ENCODE data around the gene TOPORS.

TOPORS gene

DNA sequence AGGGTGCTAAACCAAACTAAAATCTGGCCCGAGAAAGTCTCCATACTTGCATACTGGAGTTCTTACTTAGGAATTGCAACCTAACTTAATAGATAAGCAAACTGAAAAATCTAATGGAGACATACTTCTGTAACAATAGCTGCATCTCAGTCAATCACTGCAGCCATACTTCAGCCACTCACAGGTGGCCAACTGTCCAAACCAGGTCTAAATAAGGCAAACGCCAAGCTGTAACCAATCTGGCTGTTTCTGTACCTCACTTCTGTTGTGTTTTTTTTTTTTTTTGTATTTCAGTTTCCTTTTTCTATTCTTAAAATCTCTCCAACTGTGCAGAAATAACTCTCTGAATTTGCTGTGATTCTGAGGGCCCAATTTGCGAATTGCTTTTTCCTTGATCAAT lies 24.9 kb upstream of the TOPORS start:
- Mint-ChIP-seq H3K4me3 (no peak overlapping the region), H3K36me3 (no peaks in the 10 kb centered on the region), H3K9me3 (no peaks in the 10 kb centered on the region), H3K27me3 (peaks cover 2% of the 10 kb centered on the region), H3K27ac (no peak overlapping the region), H3K4me1 (peaks cover under 1% of the 10 kb centered on the region)
- no peak for DNase-seq (ENCODE audit: low spot score in 2 of 2)
- no peak for ATAC-seq (ENCODE audit: low read depth)

DNA sequence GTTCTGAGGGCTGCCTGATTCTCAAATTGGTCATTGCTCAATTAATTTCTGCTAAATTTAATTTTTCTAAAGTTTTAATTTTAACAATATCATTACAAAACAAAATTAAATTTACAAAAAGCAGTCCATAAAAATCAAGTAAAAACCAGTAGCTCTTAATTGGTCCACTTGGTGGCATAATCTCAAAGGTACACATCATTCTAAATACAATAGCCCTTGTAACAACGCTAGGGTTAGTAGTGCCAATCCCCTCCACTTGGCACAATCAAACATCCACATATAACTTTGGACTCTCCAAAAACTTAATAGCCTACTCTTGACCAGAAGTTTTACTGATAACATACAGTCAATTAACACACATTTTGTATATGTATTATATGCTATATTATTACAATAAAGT lies 22.5 kb upstream of the TOPORS start:
- DNase-seq (ENCODE audit: low spot score in 2 of 2) (no peak), ATAC-seq (ENCODE audit: low read depth) (no peak)
- Mint-ChIP-seq H3K4me3 (no peak overlapping the region), H3K9me3 (no peaks in the 10 kb centered on the region), H3K27me3 (no peaks in the 10 kb centered on the region), H3K27ac (no peak overlapping the region), H3K36me3 (peaks cover 4% of the 10 kb centered on the region), H3K4me1 (peaks cover 11% of the 10 kb centered on the region)

DNA sequence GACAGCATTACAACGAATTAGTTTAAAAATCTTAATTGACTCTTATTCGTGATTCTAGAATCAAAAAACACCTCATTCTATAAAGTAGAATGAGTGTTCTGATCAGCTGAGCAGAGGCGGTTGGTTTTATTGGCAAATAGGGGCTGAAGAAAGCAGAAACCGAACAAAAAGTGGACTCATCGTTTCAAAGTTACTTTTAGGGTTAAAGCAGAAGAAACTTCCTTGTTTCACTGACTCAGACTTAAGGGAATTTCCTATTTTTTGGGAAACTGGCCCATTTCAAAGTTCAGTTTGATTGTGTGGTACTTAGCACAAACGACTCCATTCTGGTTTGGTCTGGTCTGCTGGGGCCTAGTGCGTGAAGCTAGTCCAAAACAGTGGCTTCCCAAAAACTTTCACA lies 21.4 kb upstream of the TOPORS start:
- H3K27ac Mint-ChIP-seq, result no peak overlapping the region
- DNase-seq (ENCODE audit: low spot score in 2 of 2) (no peak), ATAC-seq (ENCODE audit: low read depth) (no peak)
- H3K36me3 Mint-ChIP-seq, result peaks cover 4% of the 10 kb centered on the region
- no peaks in the 10 kb centered on the region for H3K27me3 Mint-ChIP-seq
- peaks cover 12% of the 10 kb centered on the region for H3K4me1 Mint-ChIP-seq
- H3K9me3 Mint-ChIP-seq, result no peaks in the 10 kb centered on the region
- H3K4me3 Mint-ChIP-seq, result no peak overlapping the region

DNA sequence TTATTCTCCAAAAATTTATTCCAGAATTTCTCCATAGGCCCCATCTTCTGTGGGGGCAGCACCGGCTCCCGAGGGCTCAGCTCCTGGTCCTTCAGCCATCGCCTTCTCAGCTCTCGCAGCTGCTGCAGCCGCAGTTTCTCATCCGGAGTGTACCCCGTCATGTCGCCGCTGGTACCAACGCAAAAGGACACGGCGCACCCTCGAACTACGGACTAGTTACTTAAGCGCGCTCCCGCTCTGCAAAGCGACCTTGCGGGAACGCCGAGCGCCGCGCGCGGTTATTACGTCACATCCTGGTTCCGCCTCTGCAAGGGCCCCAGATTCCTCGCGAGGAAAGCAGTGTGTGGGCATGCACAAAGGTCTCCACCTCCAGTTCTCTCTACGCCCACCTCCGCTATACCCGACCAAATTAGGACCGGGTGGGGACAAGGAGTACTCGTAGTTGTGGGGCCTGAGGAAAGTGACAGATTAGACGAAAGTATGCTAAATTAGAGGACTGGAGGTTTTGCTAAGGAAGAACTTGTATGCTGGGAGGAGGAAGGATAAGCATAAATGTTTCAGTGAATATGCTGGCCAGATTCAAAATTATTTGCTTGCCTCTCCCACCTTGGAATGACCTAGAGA lies 20.6 kb upstream of the TOPORS start, which contains the start of gene NDUFB6:
Gene NDUFB6, minus strand, starts transcription at position 260 of the 624 bp plus-strand sequence. Its CDS starts 99 bp downstream, at position 161.
- Mint-ChIP-seq H3K4me3 (peak within 1 kb of the TSS; percentile 98), H3K27me3 (no peaks in the 10 kb centered on the region), H3K4me1 (peaks cover 13% of the 10 kb centered on the region), H3K36me3 (peaks cover 7% of the 10 kb centered on the region), H3K27ac (peak within 1 kb of the TSS; percentile 93), H3K9me3 (no peaks in the 10 kb centered on the region)
- ATAC-seq (ENCODE audit: low read depth), result peak; percentile 84
- DNase-seq (ENCODE audit: low spot score in 2 of 2), result peak; percentile 89 to 94

DNA sequence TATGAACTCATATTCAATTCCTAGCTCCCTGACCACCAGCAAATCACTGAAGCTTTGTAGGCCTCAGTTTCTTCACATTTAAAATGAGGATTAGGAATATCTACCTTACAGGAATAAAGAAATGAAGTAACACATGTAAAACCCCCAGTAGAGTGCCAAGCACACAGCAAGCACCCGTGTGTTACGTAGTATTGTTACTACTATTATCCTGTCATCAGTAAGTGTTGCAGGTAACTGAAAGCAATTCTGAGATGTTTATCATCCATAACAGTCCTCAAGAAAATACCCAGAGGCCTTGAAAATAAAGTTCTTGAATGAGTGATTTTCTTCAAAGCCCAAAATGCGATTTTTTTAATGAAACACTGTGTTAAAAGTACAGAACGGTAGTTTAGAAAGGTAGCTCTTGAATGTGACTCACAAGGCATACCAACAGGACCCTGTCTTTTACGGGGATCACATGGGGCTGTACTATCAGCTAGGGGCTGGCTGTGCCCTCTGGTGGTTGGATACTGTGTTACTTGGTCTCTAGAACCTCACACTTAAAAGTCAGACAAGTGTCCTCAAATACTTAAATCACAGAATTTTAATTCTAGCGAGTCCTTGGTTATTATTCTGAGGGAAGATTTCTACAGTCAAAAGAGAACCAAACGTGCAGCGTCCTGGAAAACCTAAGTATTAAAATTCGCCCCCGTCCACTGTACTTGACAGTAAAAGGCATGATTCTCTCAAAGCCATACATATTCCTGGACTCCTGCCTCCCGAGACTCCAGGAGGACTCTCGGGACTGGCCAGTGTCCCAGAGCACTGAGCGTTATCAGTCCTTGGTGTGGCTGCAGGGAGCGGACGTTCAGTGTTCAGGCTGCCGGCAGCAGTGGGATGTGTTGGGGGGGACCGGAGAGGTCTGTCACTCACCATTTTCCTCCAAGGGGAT lies 19.8 kb upstream of the TOPORS start:
- ATAC-seq (ENCODE audit: low read depth), result peak; percentile 82
- Mint-ChIP-seq H3K36me3 (peaks cover 12% of the 10 kb centered on the region), H3K4me1 (peaks cover 14% of the 10 kb centered on the region), H3K4me3 (peak overlapping the region; percentile 98), H3K9me3 (no peaks in the 10 kb centered on the region), H3K27ac (peak overlapping the region; percentile 93), H3K27me3 (no peaks in the 10 kb centered on the region)
- peak; percentile 44 to 70 for DNase-seq (ENCODE audit: low spot score in 2 of 2)

DNA sequence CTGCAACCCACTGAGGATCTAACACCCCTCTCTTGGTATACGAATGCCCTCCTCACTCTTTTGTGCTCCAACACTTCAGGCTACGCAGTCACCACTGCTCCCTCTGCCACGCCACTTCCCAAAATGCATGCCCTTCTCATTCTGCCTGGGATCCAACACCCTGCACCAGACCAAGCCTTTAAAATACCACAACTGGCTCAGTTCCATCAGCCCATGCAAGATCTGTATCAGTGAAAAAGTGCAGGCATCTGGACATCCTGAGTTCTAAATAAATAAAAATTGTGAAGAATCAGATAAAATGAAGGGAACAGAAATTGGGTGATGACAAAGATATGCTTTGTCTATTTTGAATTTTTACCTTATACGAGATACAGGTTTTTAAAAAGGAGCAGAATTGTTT lies 17.9 kb upstream of the TOPORS start:
- ATAC-seq (ENCODE audit: low read depth) (no peak), DNase-seq (ENCODE audit: low spot score in 2 of 2) (no peak)
- H3K9me3 Mint-ChIP-seq, result no peaks in the 10 kb centered on the region
- H3K36me3 Mint-ChIP-seq, result peaks cover 20% of the 10 kb centered on the region
- H3K27ac Mint-ChIP-seq, result no peak overlapping the region
- H3K4me3 Mint-ChIP-seq, result no peak overlapping the region
- H3K4me1 Mint-ChIP-seq, result peaks cover 14% of the 10 kb centered on the region
- H3K27me3 Mint-ChIP-seq, result no peaks in the 10 kb centered on the region

DNA sequence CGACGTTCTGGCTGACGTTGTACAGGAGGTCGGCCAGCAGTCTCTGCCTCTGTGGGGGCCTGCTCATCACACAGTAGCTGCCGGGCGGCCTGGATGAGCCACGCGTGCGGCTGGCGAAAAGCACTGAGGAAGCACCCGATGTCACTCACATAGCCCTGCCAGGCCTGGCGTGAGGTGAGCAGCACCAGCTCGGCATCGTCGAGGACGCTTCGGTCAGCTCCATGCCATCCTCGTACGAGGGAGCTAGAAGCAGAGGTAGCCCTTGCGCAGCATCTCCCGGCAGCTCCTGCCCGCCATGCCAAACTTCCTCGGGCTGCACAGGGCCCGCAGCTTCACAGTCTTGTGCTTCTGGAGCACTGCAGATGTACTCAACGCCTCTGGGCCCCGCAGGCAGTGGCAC lies 14.4 kb upstream of the TOPORS start:
- peaks cover 16% of the 10 kb centered on the region for H3K4me1 Mint-ChIP-seq
- H3K27me3 Mint-ChIP-seq, result no peaks in the 10 kb centered on the region
- no peak overlapping the region for H3K4me3 Mint-ChIP-seq
- peaks cover 28% of the 10 kb centered on the region for H3K36me3 Mint-ChIP-seq
- no peak overlapping the region for H3K27ac Mint-ChIP-seq
- ATAC-seq (ENCODE audit: low read depth) (no peak), DNase-seq (ENCODE audit: low spot score in 2 of 2) (no peak)
- H3K9me3 Mint-ChIP-seq, result no peaks in the 10 kb centered on the region

DNA sequence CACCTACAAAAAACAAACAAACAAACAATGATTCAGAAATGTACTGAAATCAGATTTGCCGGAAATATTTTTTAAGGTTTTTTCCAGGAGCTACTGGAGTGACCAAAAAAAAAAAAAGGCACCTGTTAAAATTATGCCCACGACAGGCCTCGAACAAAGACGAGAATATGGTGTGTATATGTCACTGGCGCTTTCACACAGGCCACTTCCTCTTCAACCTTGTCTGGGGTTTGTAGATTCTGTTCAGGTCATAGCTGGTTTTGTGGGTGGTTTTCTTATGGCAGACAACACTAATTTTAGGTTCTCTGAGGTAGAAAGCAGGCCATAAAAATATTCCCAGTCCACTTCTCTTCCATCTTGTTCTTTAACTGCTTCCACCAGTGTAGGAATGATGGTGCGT lies 13.6 kb upstream of the TOPORS start:
- H3K27me3 Mint-ChIP-seq, result no peaks in the 10 kb centered on the region
- H3K36me3 Mint-ChIP-seq, result peaks cover 29% of the 10 kb centered on the region
- H3K4me3 Mint-ChIP-seq, result no peak overlapping the region
- ATAC-seq (ENCODE audit: low read depth), result no peak
- DNase-seq (ENCODE audit: low spot score in 2 of 2), result no peak
- H3K9me3 Mint-ChIP-seq, result no peaks in the 10 kb centered on the region
- peaks cover 18% of the 10 kb centered on the region for H3K4me1 Mint-ChIP-seq
- H3K27ac Mint-ChIP-seq, result no peak overlapping the region

DNA sequence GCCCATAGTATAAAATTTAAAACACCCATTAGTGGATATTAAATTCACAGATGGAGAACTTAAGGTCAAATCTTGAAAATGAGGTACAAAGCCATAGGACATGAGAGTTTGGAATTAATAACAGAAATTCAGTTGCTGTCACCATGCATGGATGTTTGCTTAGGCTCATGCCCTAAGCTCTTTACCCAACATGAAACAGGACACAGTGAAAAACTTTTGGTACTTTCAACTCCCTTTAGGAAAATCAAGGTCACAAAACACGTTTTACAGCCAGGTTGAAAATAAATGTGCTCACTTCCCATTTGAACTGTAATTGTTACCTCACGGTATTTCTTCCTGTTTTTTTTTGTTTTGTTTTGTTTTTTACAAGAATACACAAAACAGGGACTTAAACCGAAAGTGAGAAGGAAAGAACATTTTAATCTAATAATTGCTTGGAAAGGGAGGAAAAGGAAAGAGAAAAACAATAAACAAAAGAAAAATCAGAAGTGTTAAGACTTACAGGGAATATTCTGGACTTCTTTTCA lies 6.1 kb upstream of the TOPORS start:
- Mint-ChIP-seq H3K9me3 (no peaks in the 10 kb centered on the region), H3K36me3 (peaks cover 3% of the 10 kb centered on the region), H3K27me3 (no peaks in the 10 kb centered on the region), H3K27ac (peak overlapping the region; percentile 43), H3K4me3 (peak overlapping the region; percentile 33), H3K4me1 (peaks cover 23% of the 10 kb centered on the region)
- DNase-seq (ENCODE audit: low spot score in 2 of 2), result no peak
- ATAC-seq (ENCODE audit: low read depth), result no peak

DNA sequence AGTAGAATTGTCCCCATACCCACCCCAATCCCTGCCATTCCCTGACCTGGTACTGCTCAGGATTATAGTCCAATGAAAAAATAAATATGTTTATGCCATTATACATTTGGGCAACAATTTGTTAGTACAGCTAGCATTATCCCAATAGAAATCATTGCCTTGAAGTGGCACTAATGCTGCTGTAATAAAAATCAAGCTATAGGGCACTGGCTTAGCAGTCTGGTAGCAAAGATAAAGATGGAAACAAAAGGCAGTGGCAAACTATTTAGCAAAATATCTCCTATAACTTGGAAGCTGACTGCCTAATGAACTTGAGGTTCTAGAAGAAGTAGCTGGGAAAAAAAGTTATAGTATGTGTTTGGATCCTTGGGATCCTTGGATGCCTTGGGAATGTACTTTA lies 2.2 kb upstream of the TOPORS start:
- H3K27ac Mint-ChIP-seq, result peak overlapping the region; percentile 11
- H3K9me3 Mint-ChIP-seq, result no peaks in the 10 kb centered on the region
- ATAC-seq (ENCODE audit: low read depth) (no peak), DNase-seq (ENCODE audit: low spot score in 2 of 2) (no peak)
- H3K4me3 Mint-ChIP-seq, result no peak overlapping the region
- H3K4me1 Mint-ChIP-seq, result peaks cover 26% of the 10 kb centered on the region
- peaks cover 1% of the 10 kb centered on the region for H3K36me3 Mint-ChIP-seq
- no peaks in the 10 kb centered on the region for H3K27me3 Mint-ChIP-seq

DNA sequence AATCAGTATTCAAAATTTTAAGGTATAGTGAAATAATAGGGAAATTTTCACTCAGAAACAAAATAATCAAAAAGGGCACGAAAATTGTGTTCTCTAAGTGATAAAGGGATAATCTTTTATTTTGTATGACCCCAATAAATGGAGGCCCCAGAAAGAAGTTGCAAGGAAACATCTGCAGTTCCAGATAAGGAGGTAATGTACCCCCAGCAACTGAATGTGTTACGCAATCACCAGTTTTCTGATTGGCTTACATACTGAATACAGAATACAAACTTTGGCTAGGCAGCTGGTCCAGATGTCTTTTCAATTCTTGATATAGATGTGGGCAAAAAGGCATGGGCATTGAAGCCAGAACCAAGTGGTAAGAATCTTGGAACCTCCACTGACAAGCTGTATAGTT lies 1.7 kb upstream of the TOPORS start:
- Mint-ChIP-seq H3K36me3 (peaks cover 1% of the 10 kb centered on the region), H3K4me1 (peaks cover 23% of the 10 kb centered on the region), H3K4me3 (no peak overlapping the region), H3K27me3 (no peaks in the 10 kb centered on the region), H3K9me3 (no peaks in the 10 kb centered on the region), H3K27ac (no peak overlapping the region)
- DNase-seq (ENCODE audit: low spot score in 2 of 2), result no peak
- ATAC-seq (ENCODE audit: low read depth), result no peak

DNA sequence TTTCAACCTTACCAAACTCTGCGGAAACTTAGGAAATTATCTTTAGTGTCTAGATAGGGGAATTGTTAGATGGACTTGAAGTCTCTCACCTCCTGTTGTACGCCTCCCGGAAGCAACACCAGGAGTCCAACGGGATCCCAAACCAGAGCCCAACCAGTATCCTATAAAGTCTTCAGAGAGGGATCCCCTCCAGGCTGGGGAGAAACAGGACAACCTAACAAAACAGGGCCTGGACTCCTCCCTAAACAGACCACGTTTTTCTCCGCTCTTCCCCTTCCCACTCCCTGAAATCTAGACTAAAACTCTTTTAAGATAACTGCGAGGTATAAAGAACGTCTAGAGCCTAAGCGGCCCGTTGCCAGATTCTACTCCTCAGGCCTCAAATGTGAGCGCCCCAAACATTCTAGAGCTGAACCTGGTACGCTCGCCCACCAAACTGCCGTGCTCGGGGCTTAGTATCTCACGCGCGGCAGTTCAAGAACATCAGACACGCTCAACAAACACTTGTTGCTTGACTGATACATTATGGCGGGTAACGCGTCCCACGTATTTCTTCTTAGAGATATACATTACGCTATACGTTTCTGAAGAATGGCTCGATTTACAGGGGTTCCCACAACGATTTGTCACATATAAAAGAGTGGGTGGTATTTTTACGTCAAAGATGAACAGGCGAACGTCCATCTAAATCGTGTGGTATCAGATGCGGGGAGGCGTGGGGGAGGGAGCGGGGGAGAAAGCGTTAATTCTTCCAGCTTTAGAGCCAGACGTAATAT lies 922 bp downstream of the TOPORS start:
- peak overlapping the region; percentile 99 for H3K4me3 Mint-ChIP-seq
- no peaks in the 10 kb centered on the region for H3K9me3 Mint-ChIP-seq
- peaks cover 1% of the 10 kb centered on the region for H3K36me3 Mint-ChIP-seq
- H3K27ac Mint-ChIP-seq, result peak overlapping the region; percentile 97
- H3K27me3 Mint-ChIP-seq, result no peaks in the 10 kb centered on the region
- ATAC-seq (ENCODE audit: low read depth) (peak; percentile 6), DNase-seq (ENCODE audit: low spot score in 2 of 2) (peak; percentile 26 to 36)
- H3K4me1 Mint-ChIP-seq, result peaks cover 22% of the 10 kb centered on the region

DNA sequence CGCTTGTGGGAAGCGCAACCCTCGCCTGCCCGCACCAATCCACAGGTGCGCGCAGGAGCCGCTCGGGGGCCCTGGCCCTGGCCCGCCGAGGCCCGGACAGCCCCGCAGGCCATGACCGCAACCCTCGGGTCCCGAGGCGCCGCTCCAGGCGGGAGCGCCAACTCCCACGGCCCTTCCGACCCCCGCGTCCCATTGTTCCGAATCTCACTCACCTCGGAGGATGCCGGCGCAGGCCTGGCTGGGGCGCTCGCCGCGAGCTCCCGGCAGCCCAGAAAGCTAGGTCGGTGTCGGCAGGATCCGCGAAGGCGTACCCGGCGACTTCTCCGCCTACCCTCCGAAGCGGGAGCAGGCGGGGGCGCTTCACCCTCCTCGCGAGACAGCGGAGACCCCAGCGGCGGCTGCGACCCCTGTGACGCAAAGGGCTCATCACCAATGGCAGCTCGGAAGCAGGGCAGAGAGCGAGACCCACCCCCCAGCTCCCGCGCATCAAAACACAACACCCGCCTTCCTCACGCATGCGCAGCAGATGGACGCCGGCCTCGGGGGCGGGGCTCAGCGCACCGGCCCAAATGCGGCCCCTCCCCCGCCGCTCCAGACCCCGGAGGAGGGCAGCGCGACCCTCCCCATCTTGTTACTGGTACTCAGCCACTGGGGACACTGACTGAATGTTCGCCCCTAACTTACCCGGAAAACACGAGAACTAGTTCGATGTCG lies 1.7 kb downstream of the TOPORS start:
- DNase-seq (ENCODE audit: low spot score in 2 of 2) (peak; percentile 90 to 94), ATAC-seq (ENCODE audit: low read depth) (peak; percentile 75)
- H3K27ac Mint-ChIP-seq, result peak overlapping the region; percentile 97
- peaks cover 15% of the 10 kb centered on the region for H3K4me1 Mint-ChIP-seq
- H3K4me3 Mint-ChIP-seq, result peak overlapping the region; percentile 99
- no peaks in the 10 kb centered on the region for H3K9me3 Mint-ChIP-seq
- H3K27me3 Mint-ChIP-seq, result no peaks in the 10 kb centered on the region
- peaks cover 1% of the 10 kb centered on the region for H3K36me3 Mint-ChIP-seq

Data from memory B cell (primary cell).